ENCODE measurements around the gene BAZ1A. TPM values are rescaled to one million over a fixed set of nuclear protein-coding genes. Genes with fewer than 3 reads are reported as not detected.

BAZ1A gene
- total RNA-seq, 1 experiment from 2014 or later: 28.2 TPM

GRCh38 chr14:34873589-34874385 lies 1.4 kb downstream of the BAZ1A start (continued):
- TF ChIP-seq HMGXB4 (CRISPR knock-in tag; IDR thresholded peaks at IDR 0.05) (peak; percentile 73; the same call in 1 of the 2 replicates), PREB (CRISPR knock-in tag; IDR thresholded peaks at IDR 0.05; ENCODE audit: borderline replicate concordance) (0 out of 2 replicates have a peak, but pooled peaks have one; percentile 12), ZNF416 (CRISPR knock-in tag; IDR thresholded peaks at IDR 0.05) (no peak), MXD4 (CRISPR knock-in tag; IDR thresholded peaks at IDR 0.05; ENCODE audit: borderline replicate concordance) (no peak), ETV6 (CRISPR knock-in tag; IDR thresholded peaks at IDR 0.05) (peak; percentile 65; the same call in 1 of the 2 replicates), HMGA2 (CRISPR knock-in tag; IDR thresholded peaks at IDR 0.05) (no peak), ZBTB21 (CRISPR knock-in tag; IDR thresholded peaks at IDR 0.05; ENCODE audit: borderline replicate concordance) (no peak), USF2 (CRISPR knock-in tag; IDR thresholded peaks at IDR 0.05) (no peak), ZSCAN18 (CRISPR knock-in tag; IDR thresholded peaks at IDR 0.05) (no peak), OVOL2 (CRISPR knock-in tag; IDR thresholded peaks at IDR 0.05; ENCODE audit: borderline replicate concordance) (no peak), ZNF281 (CRISPR knock-in tag; IDR thresholded peaks at IDR 0.05) (0 out of 2 replicates have a peak, but pooled peaks have one; percentile 14), PRRX2 (CRISPR knock-in tag; IDR thresholded peaks at IDR 0.05) (no peak), ATF3 (CRISPR knock-in tag; conservative IDR thresholded peaks at IDR 0.05) (no peak), KAT7 (CRISPR knock-in tag; IDR thresholded peaks at IDR 0.05; ENCODE audit: borderline replicate concordance) (peak; percentile 90; the same call in 1 of the 2 replicates), EMX1 (CRISPR knock-in tag; IDR thresholded peaks at IDR 0.05) (no peak), E2F1 (CRISPR knock-in tag; IDR thresholded peaks at IDR 0.05) (no peak)

Data from WTC11 (cell line).